ENCODE measurements around the gene EP400.

DNA sequence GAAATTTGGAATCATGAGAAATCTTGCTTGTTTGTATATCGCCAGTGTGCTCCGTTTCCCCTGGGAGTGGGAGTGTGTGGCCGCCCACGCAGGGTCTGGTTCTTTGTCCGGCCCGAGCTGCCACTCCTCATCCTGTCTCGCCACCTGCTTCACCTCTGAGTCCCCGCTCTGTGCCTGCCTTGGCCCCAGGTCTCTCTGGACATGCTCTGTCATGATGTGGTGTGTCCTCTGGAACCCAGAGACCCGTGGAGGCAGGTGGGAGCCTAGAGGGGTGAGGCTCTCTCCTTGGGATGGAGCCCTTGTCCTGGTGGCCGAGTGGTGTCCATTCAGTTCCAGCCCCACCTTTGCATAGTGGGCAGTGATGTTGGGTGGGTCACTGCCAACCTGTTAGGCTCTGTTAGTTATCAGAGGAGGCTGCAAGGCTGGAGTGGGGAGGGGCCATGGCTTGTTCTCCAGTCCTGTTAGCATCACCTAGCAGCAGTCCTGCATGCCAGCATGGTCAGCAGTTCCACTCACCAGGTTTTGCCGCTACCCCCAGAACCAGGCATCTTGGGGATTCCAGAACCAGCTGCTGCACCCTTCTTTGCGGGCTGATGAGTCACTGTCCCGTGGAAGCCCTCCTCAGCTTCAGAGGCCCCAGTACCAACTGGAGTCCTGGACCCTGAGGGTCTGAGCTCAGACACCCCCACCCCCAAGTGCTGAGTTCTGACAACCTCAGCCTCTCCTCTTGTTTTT, 76.5 kb downstream of the EP400 start:
- TF ChIP-seq MAX (IDR thresholded peaks at IDR 0.05; ENCODE audit: low read depth, low read length), result no peak
- TF ChIP-seq, protein P1, sequence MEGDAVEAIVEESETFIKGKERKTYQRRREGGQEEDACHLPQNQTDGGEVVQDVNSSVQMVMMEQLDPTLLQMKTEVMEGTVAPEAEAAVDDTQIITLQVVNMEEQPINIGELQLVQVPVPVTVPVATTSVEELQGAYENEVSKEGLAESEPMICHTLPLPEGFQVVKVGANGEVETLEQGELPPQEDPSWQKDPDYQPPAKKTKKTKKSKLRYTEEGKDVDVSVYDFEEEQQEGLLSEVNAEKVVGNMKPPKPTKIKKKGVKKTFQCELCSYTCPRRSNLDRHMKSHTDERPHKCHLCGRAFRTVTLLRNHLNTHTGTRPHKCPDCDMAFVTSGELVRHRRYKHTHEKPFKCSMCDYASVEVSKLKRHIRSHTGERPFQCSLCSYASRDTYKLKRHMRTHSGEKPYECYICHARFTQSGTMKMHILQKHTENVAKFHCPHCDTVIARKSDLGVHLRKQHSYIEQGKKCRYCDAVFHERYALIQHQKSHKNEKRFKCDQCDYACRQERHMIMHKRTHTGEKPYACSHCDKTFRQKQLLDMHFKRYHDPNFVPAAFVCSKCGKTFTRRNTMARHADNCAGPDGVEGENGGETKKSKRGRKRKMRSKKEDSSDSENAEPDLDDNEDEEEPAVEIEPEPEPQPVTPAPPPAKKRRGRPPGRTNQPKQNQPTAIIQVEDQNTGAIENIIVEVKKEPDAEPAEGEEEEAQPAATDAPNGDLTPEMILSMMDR (IDR thresholded peaks at IDR 0.05; ENCODE audit: low read depth, low read length), result no peak
- TF ChIP-seq POLR2A (IDR thresholded peaks at IDR 0.05; ENCODE audit: extremely low read depth, insufficient read length), result no peak
- no peak for TF ChIP-seq MYC (IDR thresholded peaks at IDR 0.05; ENCODE audit: low read depth, low read length)

All from NB4 (cell line).